Ishikawa (cell line): ENCODE results near the gene THOC7.

ENCODE experiments used
- CEBPB ChIP-seq: IDR thresholded peaks from 2 replicates; pipeline ENCODE4 v1.6.1; 2012
- CREB1 ChIP-seq: IDR thresholded peaks from 2 replicates; pipeline ENCODE4 v1.6.1; 2012; ENCODE audit warnings: low read depth
- EGR1 ChIP-seq: IDR thresholded peaks from 2 replicates; pipeline ENCODE4 v1.6.1; 2012
- EP300 ChIP-seq: IDR thresholded peaks from 2 replicates; pipeline ENCODE4 v1.6.1; 2012; ENCODE audit warnings: borderline replicate concordance
- FOXM1 ChIP-seq: IDR thresholded peaks from 2 replicates; pipeline ENCODE4 v1.6.1; 2012; ENCODE audit warnings: low read depth, borderline replicate concordance
- NFIC ChIP-seq: IDR thresholded peaks from 2 replicates; pipeline ENCODE4 v1.6.1; 2012
- RAD21 ChIP-seq: IDR thresholded peaks from 2 replicates; pipeline ENCODE4 v1.6.1; 2012; ENCODE audit warnings: low read depth
- TAF1 ChIP-seq: IDR thresholded peaks from 2 replicates; pipeline ENCODE4 v1.6.1; 2012; ENCODE audit warnings: low read depth, mild to moderate bottlenecking
- TCF12 ChIP-seq: IDR thresholded peaks from 2 replicates; pipeline ENCODE4 v1.6.1; 2012; ENCODE audit warnings: low read depth
- TEAD4 ChIP-seq: IDR thresholded peaks from 2 replicates; pipeline ENCODE4 v1.6.1; 2012
- YY1 ChIP-seq: IDR thresholded peaks from 2 replicates; pipeline ENCODE4 v1.6.1; 2012; ENCODE audit warnings: low read depth
- ZBTB7A ChIP-seq: IDR thresholded peaks from 2 replicates; pipeline ENCODE4 v1.6.1; 2012; ENCODE audit warnings: low read depth
- TF ChIP-seq, protein P1 (sequence below): IDR thresholded peaks from 2 replicates; pipeline ENCODE4 v1.6.1; 2012
- TF ChIP-seq, protein P2 (sequence below): IDR thresholded peaks from 2 replicates; pipeline ENCODE4 v1.6.1; 2012
- TF ChIP-seq, protein P3 (sequence below): IDR thresholded peaks from 2 replicates; pipeline ENCODE4 v1.6.1; 2012; ENCODE audit warnings: low read depth, mild to moderate bottlenecking

THOC7 gene

DNA sequence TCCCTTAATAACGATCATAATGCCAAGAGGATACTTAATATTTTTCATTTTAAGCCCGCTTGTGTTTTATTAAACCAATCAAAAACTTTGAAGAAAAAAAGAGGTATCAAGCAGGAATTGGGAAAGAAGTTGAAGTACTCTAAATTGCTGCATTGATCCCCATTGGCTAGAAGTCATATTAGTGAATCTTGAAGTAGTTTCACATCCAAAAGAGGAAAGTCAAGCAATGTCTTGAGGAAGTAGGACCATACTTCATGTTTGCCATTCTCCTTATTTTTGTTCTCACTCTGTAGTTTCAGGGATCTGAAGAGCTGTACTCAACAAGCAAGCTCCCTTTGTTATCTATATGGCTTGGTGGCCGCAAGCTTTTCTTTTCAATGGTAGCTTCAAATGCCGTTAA is 46.4 kb upstream of the THOC7 start:
- TF ChIP-seq TCF12: no peak
- TF ChIP-seq TEAD4: no peak
- TF ChIP-seq EP300: no peak
- TF ChIP-seq RAD21: no peak
- TF ChIP-seq CREB1: no peak
- TF ChIP-seq EGR1: no peak
- TF ChIP-seq, protein P1, sequence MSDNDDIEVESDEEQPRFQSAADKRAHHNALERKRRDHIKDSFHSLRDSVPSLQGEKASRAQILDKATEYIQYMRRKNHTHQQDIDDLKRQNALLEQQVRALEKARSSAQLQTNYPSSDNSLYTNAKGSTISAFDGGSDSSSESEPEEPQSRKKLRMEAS: no peak
- no peak for TF ChIP-seq YY1
- no peak for TF ChIP-seq FOXM1
- no peak for TF ChIP-seq CEBPB
- TF ChIP-seq, protein P2, sequence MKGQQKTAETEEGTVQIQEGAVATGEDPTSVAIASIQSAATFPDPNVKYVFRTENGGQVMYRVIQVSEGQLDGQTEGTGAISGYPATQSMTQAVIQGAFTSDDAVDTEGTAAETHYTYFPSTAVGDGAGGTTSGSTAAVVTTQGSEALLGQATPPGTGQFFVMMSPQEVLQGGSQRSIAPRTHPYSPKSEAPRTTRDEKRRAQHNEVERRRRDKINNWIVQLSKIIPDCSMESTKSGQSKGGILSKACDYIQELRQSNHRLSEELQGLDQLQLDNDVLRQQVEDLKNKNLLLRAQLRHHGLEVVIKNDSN: no peak
- TF ChIP-seq, protein P3, sequence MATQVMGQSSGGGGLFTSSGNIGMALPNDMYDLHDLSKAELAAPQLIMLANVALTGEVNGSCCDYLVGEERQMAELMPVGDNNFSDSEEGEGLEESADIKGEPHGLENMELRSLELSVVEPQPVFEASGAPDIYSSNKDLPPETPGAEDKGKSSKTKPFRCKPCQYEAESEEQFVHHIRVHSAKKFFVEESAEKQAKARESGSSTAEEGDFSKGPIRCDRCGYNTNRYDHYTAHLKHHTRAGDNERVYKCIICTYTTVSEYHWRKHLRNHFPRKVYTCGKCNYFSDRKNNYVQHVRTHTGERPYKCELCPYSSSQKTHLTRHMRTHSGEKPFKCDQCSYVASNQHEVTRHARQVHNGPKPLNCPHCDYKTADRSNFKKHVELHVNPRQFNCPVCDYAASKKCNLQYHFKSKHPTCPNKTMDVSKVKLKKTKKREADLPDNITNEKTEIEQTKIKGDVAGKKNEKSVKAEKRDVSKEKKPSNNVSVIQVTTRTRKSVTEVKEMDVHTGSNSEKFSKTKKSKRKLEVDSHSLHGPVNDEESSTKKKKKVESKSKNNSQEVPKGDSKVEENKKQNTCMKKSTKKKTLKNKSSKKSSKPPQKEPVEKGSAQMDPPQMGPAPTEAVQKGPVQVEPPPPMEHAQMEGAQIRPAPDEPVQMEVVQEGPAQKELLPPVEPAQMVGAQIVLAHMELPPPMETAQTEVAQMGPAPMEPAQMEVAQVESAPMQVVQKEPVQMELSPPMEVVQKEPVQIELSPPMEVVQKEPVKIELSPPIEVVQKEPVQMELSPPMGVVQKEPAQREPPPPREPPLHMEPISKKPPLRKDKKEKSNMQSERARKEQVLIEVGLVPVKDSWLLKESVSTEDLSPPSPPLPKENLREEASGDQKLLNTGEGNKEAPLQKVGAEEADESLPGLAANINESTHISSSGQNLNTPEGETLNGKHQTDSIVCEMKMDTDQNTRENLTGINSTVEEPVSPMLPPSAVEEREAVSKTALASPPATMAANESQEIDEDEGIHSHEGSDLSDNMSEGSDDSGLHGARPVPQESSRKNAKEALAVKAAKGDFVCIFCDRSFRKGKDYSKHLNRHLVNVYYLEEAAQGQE: no peak
- no peak for TF ChIP-seq ZBTB7A
- TF ChIP-seq NFIC: no peak
- TF ChIP-seq TAF1: no peak

DNA sequence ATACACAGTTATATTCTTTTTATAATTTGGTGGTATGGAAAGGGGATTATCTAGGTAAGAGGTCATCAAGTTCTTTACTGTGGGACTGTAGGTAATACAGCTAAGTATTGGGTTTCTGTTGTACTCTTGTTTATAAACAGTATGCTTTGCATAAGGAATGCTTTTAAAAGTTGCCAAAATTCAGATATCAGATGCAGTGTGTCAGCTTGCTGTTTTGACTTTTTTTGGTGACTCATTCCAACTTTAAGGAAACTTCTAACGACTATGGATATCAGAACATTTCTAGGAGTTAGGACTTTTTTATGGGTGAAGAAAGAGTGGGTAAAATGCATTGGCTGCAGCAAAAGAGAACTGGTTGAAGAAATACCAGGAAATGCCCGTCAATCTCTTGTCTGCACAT is 45.8 kb upstream of the THOC7 start:
- TF ChIP-seq NFIC: no peak
- no peak for TF ChIP-seq CREB1
- TF ChIP-seq, protein P2: no peak
- TF ChIP-seq TCF12: no peak
- TF ChIP-seq TEAD4: no peak
- TF ChIP-seq, protein P3: no peak
- TF ChIP-seq EGR1: no peak
- TF ChIP-seq ZBTB7A: no peak
- TF ChIP-seq, protein P1: no peak
- no peak for TF ChIP-seq FOXM1
- no peak for TF ChIP-seq RAD21
- no peak for TF ChIP-seq EP300
- no peak for TF ChIP-seq CEBPB
- no peak for TF ChIP-seq YY1
- no peak for TF ChIP-seq TAF1

DNA sequence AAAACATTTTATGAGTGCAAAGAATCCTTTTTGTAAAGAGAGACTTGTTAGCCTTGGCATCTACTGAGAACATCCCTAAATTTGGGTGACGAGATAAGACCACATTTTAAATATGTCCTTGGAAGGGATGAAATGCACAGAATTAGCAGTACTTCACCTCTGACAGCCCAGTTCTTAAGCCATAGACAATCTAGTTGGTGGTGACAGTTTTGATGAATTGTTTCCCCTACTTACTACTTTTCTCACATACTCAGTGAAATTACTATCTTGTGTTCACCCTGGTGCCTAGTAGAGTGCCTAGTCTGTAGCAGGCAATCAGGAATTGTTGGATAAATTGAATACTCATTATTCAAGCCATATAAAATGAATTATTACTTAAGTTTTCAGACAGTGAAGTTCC is 45.2 kb upstream of the THOC7 start:
- TF ChIP-seq, protein P3: no peak
- TF ChIP-seq ZBTB7A: no peak
- TF ChIP-seq CREB1: no peak
- no peak for TF ChIP-seq EP300
- no peak for TF ChIP-seq CEBPB
- no peak for TF ChIP-seq EGR1
- TF ChIP-seq FOXM1: no peak
- TF ChIP-seq RAD21: no peak
- TF ChIP-seq TEAD4: no peak
- TF ChIP-seq, protein P1: no peak
- TF ChIP-seq NFIC: no peak
- no peak for TF ChIP-seq TAF1
- TF ChIP-seq, protein P2: no peak

DNA sequence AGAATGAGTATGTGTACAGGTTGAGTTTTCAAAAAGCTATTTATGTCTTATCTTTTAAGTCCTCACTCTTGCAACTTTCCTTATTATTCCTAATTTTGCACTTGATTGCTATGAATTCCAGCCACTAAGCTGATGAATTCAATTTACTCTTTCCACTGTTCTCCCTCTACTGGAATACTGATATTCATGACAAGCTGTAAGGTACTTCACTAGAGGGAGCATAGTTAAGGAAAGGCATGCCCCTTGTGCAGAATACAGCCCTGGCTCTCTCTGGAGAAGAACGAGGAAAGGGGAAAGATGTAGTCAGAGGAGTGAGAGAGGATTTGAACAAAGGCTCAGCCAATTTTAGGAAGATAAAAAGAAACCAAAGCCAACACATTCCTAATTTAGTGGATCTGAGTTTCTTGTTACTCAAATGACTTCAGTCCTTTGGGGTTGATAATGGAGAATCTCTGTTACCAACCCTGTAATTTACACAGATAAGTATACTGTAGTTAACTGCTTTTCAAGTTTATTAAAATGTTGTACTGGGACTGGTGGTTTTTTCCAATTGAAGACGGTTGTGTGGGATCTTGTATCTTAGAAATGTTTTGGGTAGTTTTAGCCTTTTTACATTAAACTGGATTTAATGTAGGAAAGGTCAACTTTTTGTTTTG is 44.6 kb upstream of the THOC7 start:
- TF ChIP-seq CEBPB: no peak
- TF ChIP-seq EP300: no peak
- TF ChIP-seq TCF12: no peak
- TF ChIP-seq RAD21: no peak
- TF ChIP-seq TAF1: no peak
- TF ChIP-seq TEAD4: no peak
- no peak for TF ChIP-seq CREB1
- no peak for TF ChIP-seq NFIC
- no peak for TF ChIP-seq YY1
- no peak for TF ChIP-seq EGR1
